Measurements from ENCODE around the gene PRKCA.

- TF ChIP-seq CTCF (conservative IDR thresholded peaks at IDR 0.05; ENCODE audit: low read depth in 2 of 2), result no peak
- no peak for TF ChIP-seq EZH2phosphoT487 (IDR thresholded peaks at IDR 0.05; ENCODE audit: unreplicated experiment)
- no peak for TF ChIP-seq CREB1 (CRISPR knock-in tag; IDR thresholded peaks at IDR 0.05; ENCODE audit: low read depth)
- TF ChIP-seq POLR2AphosphoS5 (IDR thresholded peaks at IDR 0.05; ENCODE audit: low read depth), result no peak
- TF ChIP-seq EZH2 (IDR thresholded peaks at IDR 0.05; ENCODE audit: low read depth, unreplicated experiment), result no peak
These were observed 4.8 kb downstream of the PRKCA start for GRCh38 chr17:66307257-66307656.
